ENCODE measurements around the gene TNFSF11.

GRCh38 chr13:42607546-42607945, 33.6 kb downstream of the TNFSF11 start:
- TF ChIP-seq CTCF (IDR thresholded peaks at IDR 0.05) (no peak), POLR2A (IDR thresholded peaks at IDR 0.05) (no peak)

Data from uterus (tissue), 2 donors.